HS-27A (cell line): Measurements from ENCODE around the gene ZNF428.
A peak's percentile ranks its signal among the peaks of the same experiment; 100 is the strongest.
"Not testable (repeated sequence)": the region's sequence is repeated elsewhere in the genome, so short reads cannot be mapped to it uniquely, and the experiment has no call there.

Experiments used
- DNase-seq: peaks from one replicate; pipeline ENCODE4 v3.0.0-alpha.2; 2012; ENCODE audit warnings: low read depth, missing footprints

Gene ZNF428

GRCh38 chr19:43619262-43620060 lies at the start of gene ZNF428:
Gene ZNF428, minus strand, starts transcription at chr19:43619629. Its CDS starts 5,325 bp downstream, at chr19:43614304.
- peak; percentile 72 for DNase-seq

- peak; percentile 99 for DNase-seq
Measured at GRCh38 chr19:43668406-43669109, 49.1 kb upstream of the ZNF428 start.

GRCh38 chr19:43667876-43668405 lies 48.5 kb upstream of the ZNF428 start:
- DNase-seq = no peak

GRCh38 chr19:43667126-43667875 lies 47.9 kb upstream of the ZNF428 start:
- no peak for DNase-seq

GRCh38 chr19:43664018-43664417 lies 44.6 kb upstream of the ZNF428 start:
- no peak for DNase-seq

- no peak for DNase-seq
Measured at GRCh38 chr19:43662487-43662886, 43.1 kb upstream of the ZNF428 start.

- DNase-seq = no peak
Measured at GRCh38 chr19:43660971-43661360, 41.5 kb upstream of the ZNF428 start.

- DNase-seq = no peak
Measured at GRCh38 chr19:43660301-43660970, 41.0 kb upstream of the ZNF428 start.

GRCh38 chr19:43658494-43658893 lies 39.1 kb upstream of the ZNF428 start:
- DNase-seq = no peak

- DNase-seq = no peak
Measured at GRCh38 chr19:43658001-43658400, 38.6 kb upstream of the ZNF428 start.

GRCh38 chr19:43656436-43656835 lies 37.0 kb upstream of the ZNF428 start:
- no peak for DNase-seq

GRCh38 chr19:43652546-43652874 lies 33.1 kb upstream of the ZNF428 start:
- DNase-seq = no peak

GRCh38 chr19:43651758-43652545 lies 32.5 kb upstream of the ZNF428 start:
- peak; percentile 30 for DNase-seq

GRCh38 chr19:43650276-43650675 lies 30.8 kb upstream of the ZNF428 start:
- not testable (repeated sequence) for DNase-seq

GRCh38 chr19:43649514-43649913 lies 30.1 kb upstream of the ZNF428 start:
- no peak for DNase-seq

GRCh38 chr19:43648633-43649032 lies 29.2 kb upstream of the ZNF428 start:
- no peak for DNase-seq

GRCh38 chr19:43644181-43644580 lies 24.8 kb upstream of the ZNF428 start:
- DNase-seq = no peak

- no peak for DNase-seq
Measured at GRCh38 chr19:43643326-43643725, 23.9 kb upstream of the ZNF428 start.

- DNase-seq = no peak
Measured at GRCh38 chr19:43642531-43642930, 23.1 kb upstream of the ZNF428 start.

- no peak for DNase-seq
Measured at GRCh38 chr19:43641333-43641732, 21.9 kb upstream of the ZNF428 start.

GRCh38 chr19:43640424-43640757 lies 21.0 kb upstream of the ZNF428 start:
- DNase-seq = no peak
